Measurements from ENCODE around the gene WDR48.

- TF ChIP-seq CTCF (IDR thresholded peaks at IDR 0.05) (no peak), POLR2A (IDR thresholded peaks at IDR 0.05) (no peak)
Observed at GRCh38 chr3:39110041-39110639, 58.3 kb downstream of the WDR48 start.

Measured in ovary (tissue), 3 donors.